ENCODE data around the gene ALG2.

The ALG2 gene

DNA sequence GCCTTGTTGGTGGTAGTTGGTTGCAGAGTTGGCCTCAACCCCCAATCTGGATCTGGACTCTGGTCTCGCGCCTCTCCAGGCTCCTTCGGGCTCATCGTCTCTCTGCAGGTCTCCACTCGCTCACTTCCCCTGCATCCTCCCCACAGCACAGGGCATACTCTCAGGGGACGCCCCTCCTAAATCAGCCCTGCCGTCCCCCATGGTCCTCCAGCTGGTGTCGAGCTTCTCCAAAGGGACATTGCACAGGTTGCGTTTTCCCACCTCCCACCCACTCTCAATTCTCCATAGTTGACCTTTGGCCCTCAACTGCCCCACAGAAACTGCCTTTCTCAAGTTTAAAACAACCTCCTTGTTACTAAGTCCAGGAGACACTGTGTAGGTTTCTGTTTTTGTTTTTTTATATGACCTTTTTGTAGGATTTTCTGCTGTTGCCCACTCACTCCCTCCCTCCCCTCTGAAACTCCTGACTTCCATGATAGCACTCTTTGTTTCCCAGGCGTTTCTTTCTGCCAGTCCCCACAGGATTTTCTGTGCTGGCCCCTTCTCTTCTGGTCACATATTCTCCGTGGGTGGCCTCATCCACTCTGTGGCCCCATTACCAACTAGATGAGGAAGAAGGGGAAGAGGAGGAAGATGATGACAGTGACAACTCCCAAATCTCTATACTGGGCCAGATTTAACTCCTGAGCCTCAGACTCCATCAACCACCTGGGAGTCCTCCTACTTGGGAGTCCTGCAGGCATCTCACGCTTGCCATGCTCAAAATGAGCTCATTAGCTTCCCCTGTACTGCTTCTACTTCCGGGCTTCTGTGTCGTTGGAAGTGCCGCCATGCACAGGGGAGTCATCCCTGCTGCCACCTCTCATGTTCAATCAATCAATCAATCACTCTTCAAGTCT, 50.3 kb downstream of the ALG2 start:
- DNase-seq: no peak

- DNase-seq: peak; percentile 67 to 76
Observed at GRCh38 chr9:99169982-99170761, 51.6 kb downstream of the ALG2 start.

DNA sequence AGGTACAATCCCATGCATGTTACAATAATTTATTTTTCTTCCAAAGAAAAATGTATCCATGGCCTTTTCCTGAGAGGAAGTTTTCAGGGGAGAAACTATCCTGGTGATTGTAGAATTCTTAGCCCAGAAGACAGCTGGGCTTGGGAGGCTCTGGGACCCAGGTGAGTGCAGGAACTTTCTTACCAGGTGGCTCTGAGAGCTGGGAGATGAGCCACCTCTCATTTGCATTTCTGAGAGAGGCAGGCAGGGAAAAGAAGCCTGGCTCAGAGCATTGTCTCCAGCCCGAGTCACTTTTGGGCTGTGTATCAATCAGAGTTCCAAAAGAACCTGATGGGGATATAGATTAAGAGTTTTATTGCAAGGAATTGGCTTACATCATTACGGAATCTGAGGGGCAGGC, 52.7 kb downstream of the ALG2 start:
- DNase-seq: no peak

DNA sequence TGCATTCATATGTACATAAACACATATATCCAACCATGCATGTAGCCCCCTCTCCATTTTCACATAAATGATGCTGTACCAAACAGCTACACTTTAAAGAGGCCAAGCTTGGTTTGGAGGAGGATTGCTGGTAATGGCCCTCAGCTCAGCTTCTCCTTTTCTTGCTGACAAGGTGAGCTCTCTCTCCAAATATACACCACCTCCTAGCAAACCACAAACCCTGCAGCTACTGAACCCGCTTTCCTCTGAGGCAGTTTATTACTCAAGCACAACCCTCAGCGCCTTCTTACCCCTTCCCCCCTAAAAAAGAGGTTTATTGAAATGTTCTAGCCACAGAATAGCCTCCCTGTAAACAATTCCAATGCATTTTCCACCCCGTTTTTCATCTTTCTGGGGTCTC, 54.0 kb downstream of the ALG2 start:
- no peak for DNase-seq

DNA sequence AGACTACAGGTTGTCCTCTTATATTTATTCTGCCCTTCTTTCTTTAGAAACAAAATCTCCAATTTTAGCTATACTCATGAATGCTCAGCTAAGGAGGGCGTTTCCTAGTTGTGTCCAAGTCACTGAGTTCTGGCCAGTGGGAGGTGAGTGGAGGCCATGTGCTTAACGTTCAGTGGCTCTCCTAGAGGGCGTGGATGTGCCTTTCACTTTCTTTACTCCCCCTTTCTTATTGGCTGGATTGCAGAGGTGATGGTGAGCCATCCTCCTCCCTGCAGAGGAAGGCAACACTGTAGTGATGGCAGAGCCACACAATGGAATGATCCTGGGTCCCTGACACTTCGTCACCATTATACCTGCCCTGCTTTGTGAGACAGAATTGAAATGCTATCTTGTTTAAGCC, 54.6 kb downstream of the ALG2 start:
- no peak for DNase-seq
